Neural cell (in vitro differentiated cells): ENCODE results near the gene MRPL42. TPM values are rescaled to one million over a fixed set of nuclear protein-coding genes. Genes with fewer than 3 reads are reported as not detected.
"Not testable (repeated sequence)": the region's sequence is repeated elsewhere in the genome, so short reads cannot be mapped to it uniquely, and the experiment has no call there.

ENCODE experiments used
- H2AFZ ChIP-seq: fragments of 200-600, 300-800 bp; sonication (generic), shearing (Covaris generic); 2 replicates; pipeline ENCODE4 v1.6.0; 2014; ENCODE audit warnings: low read depth, mild to moderate bottlenecking, antibody characterized with exemption, low read length, moderate library complexity
- H3F3A ChIP-seq: fragments of 200-600 bp; shearing (Covaris generic); 2 replicates; pipeline ENCODE4 v1.6.1; 2016; ENCODE audit warnings: mild to moderate bottlenecking, moderate library complexity, mixed read lengths, antibody characterized with exemption, low read length; ENCODE audit not compliant: insufficient read depth, poor library complexity, severe bottlenecking
- H3K27ac ChIP-seq: fragments of 200-600, 300-800 bp; sonication (generic), shearing (Covaris generic); 2 replicates; pipeline ENCODE4 v1.5.1; 2014; ENCODE audit warnings: mild to moderate bottlenecking, low read length, moderate library complexity
- H3K27me3 ChIP-seq: fragments of 300-800, 200-600 bp; sonication (generic), shearing (Covaris generic); 2 replicates; pipeline ENCODE4 v1.6.0; 2014; ENCODE audit warnings: mild to moderate bottlenecking, low read depth, low read length, moderate library complexity; ENCODE audit not compliant: insufficient read depth
- H3K36me3 ChIP-seq: fragments of 300-800, 200-600 bp; sonication (generic), shearing (Covaris generic); 2 replicates; pipeline ENCODE4 v1.5.1; 2014; ENCODE audit warnings: mild to moderate bottlenecking, antibody characterized with exemption, low read length, moderate library complexity; ENCODE audit not compliant: insufficient read depth
- H3K4me2 ChIP-seq: fragments of 300-800, 200-600 bp; sonication (generic), shearing (Covaris generic); 2 replicates; pipeline ENCODE4 v1.6.0; 2014; ENCODE audit warnings: mild to moderate bottlenecking, low read length
- H3K4me3 ChIP-seq: fragments of 300-800, 200-600 bp; sonication (generic), shearing (Covaris generic); 2 replicates; pipeline ENCODE4 v1.5.1; 2014; ENCODE audit warnings: mild to moderate bottlenecking, low read length, moderate library complexity
- H3K79me2 ChIP-seq: fragments of 200-600 bp; shearing (Covaris generic); replicated peaks from 2 replicates; pipeline ENCODE4 v1.6.0; 2014; ENCODE audit warnings: mild to moderate bottlenecking, low read length, moderate library complexity; ENCODE audit not compliant: insufficient read depth
- H3K9ac ChIP-seq: fragments of 300-800, 200-600 bp; sonication (generic), shearing (Covaris generic); 2 replicates; pipeline ENCODE4 v1.6.1; 2016; ENCODE audit warnings: mild to moderate bottlenecking, low read length, mixed read lengths
- H3K9me2 ChIP-seq: fragments of 200-600 bp; shearing (Covaris generic); 2 replicates; pipeline ENCODE4 v1.6.1; 2016; ENCODE audit warnings: mild to moderate bottlenecking, low read length, mixed read lengths; ENCODE audit not compliant: insufficient read depth
- H3K9me3 ChIP-seq: fragments of 200-600, 300-800 bp; sonication (generic), shearing (Covaris generic); 2 replicates; pipeline ENCODE4 v1.6.1; 2016; ENCODE audit warnings: mild to moderate bottlenecking, mixed run types, low read length, moderate library complexity, mixed read lengths
- H4K20me1 ChIP-seq: fragments of 200-600 bp; shearing (Covaris generic); 2 replicates; pipeline ENCODE4 v1.6.1; 2016; ENCODE audit warnings: mild to moderate bottlenecking, mixed run types; ENCODE audit not compliant: insufficient read depth
- EP300 ChIP-seq: fragments of 450-650 bp; conservative IDR thresholded peaks from 2 replicates; pipeline ENCODE4 v1.6.1; 2014; ENCODE audit warnings: antibody characterized with exemption, mild to moderate bottlenecking, moderate library complexity; ENCODE audit not compliant: poor library complexity, severe bottlenecking
- EZH2 ChIP-seq: fragments of 200-600, 300-800 bp; shearing (Covaris generic), sonication (generic); IDR thresholded peaks from 2 replicates; pipeline ENCODE4 v1.6.1; 2014; ENCODE audit warnings: antibody characterized with exemption, low read length, borderline replicate concordance, mild to moderate bottlenecking; ENCODE audit not compliant: insufficient read depth, poor library complexity, severe bottlenecking
- MXI1 ChIP-seq: fragments of 450-650 bp; conservative IDR thresholded peaks from 2 replicates; pipeline ENCODE4 v1.6.1; 2014; ENCODE audit warnings: antibody characterized with exemption, mild to moderate bottlenecking; ENCODE audit not compliant: poor library complexity, severe bottlenecking
- POLR2AphosphoS5 ChIP-seq: IDR thresholded peaks from 2 replicates; pipeline ENCODE4 v1.6.1; 2012
- RAD21 ChIP-seq: fragments of 450-650 bp; conservative IDR thresholded peaks from 2 replicates; pipeline ENCODE4 v1.6.1; 2014; ENCODE audit warnings: antibody characterized with exemption, mild to moderate bottlenecking, moderate library complexity
- SMC3 ChIP-seq: fragments of 450-650 bp; conservative IDR thresholded peaks from 2 replicates; pipeline ENCODE4 v1.6.1; 2014; ENCODE audit warnings: antibody characterized with exemption, mild to moderate bottlenecking, moderate library complexity; ENCODE audit not compliant: poor library complexity
- TAF1 ChIP-seq: IDR thresholded peaks from 2 replicates; pipeline ENCODE4 v1.6.1; 2012; ENCODE audit warnings: low read depth
- polyA plus RNA-seq: library from polyadenylated mRNA; depleted of rRNA; stranded (reverse); fragments of >200 nt; gene quantifications from 2 replicates; pipeline ENCODE4 v1.2.3, GENCODE V29; 2014
- TF ChIP-seq, protein P1 (sequence below): fragments of 450-650 bp; IDR thresholded peaks from 2 replicates; pipeline ENCODE4 v1.5.1; 2014; ENCODE audit warnings: antibody characterized with exemption, mild to moderate bottlenecking, moderate library complexity; ENCODE audit not compliant: poor library complexity, severe bottlenecking

Gene MRPL42
- polyA plus RNA-seq, 1 donor from 2014 or later: 260 TPM

DNA sequence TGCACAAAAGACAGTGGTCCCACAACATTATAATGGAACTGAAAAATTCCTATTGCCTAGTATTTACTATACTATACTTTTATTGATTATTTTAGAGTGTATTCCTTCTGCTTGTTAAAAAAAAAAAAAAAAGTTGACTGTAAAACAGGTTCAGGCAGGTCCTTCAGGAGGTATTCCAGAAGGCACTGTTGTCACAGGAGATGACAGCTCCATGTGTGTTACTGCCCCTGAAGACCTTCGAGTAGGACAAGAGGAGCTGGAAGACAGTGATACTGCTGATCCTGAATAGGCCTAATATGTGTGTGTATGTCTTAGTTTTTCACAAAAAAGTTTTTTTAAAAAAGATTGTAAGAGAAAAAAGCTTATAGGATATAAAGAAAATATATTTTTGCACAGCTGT, 37.9 kb upstream of the MRPL42 start:
- Histone ChIP-seq H3K9me3 (no peaks in the 10 kb centered on the region), H3K36me3 (no peaks in the 10 kb centered on the region), H3K79me2 (peaks cover 83% of the 10 kb centered on the region), H3K27me3 (no peaks in the 10 kb centered on the region), H4K20me1 (no peaks in the 10 kb centered on the region), H3F3A (peaks cover 6% of the 10 kb centered on the region), H3K27ac (no peak overlapping the region), H2AFZ (no peak overlapping the region), H3K4me2 (no peak overlapping the region), H3K4me3 (no peak overlapping the region), H3K9me2 (no peaks in the 10 kb centered on the region), H3K9ac (no peak overlapping the region)
- TF ChIP-seq EP300 (no peak), TAF1 (no peak), MXI1 (no peak), SMC3 (no peak)

DNA sequence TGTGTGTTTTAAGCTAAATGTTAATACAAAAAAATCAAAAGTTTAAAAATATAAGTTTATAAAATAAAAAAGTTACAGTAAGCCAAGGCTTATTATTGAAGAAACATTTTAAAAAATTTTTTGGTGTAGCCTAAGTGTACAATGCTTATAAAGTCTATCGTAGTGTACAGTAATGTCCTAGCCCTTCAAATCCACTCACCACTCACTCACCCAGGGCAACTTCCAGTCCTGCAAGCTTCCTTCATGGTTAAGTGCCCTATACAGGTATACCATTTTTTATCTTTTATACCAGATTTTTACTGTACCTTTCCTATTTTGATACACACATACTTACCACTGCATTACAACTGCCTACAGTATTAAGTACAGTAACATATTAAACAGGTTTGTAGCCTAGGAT, 37.5 kb upstream of the MRPL42 start:
- Histone ChIP-seq H3F3A (peaks cover 6% of the 10 kb centered on the region), H3K9me2 (no peaks in the 10 kb centered on the region), H3K9ac (no peak overlapping the region), H3K9me3 (no peaks in the 10 kb centered on the region), H3K4me3 (no peak overlapping the region), H2AFZ (no peak overlapping the region), H4K20me1 (no peaks in the 10 kb centered on the region), H3K27me3 (no peaks in the 10 kb centered on the region), H3K36me3 (no peaks in the 10 kb centered on the region), H3K4me2 (no peak overlapping the region), H3K27ac (no peak overlapping the region), H3K79me2 (peaks cover 83% of the 10 kb centered on the region)
- no peak for TF ChIP-seq POLR2AphosphoS5
- TF ChIP-seq MXI1: no peak

DNA sequence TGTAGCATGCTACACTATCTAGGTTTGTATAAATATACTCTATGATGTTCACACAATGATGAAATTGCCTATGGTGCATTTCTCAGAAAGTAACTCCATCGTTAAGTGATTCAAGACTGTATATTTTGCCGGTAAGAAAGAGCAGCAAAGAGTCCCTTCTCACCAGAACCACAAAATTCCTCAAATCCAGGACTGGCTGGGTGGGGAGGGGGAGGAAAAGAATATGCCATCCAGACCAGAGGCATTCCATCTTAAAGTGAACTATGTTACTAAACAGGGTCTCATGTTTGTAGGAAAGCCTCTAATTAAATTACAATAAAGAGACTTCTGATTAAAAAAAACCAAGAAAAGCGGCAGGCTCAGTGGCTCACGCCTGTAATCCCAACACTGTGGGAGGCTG, 37.0 kb upstream of the MRPL42 start:
- no peak overlapping the region for H3K4me3 ChIP-seq
- no peaks in the 10 kb centered on the region for H3K9me3 ChIP-seq
- no peak overlapping the region for H3K4me2 ChIP-seq
- H3K36me3 ChIP-seq: no peaks in the 10 kb centered on the region
- peaks cover 82% of the 10 kb centered on the region for H3K79me2 ChIP-seq
- no peak overlapping the region for H3K27ac ChIP-seq
- no peaks in the 10 kb centered on the region for H4K20me1 ChIP-seq
- H3K27me3 ChIP-seq: no peaks in the 10 kb centered on the region
- H3K9me2 ChIP-seq: no peaks in the 10 kb centered on the region
- H3K9ac ChIP-seq: no peak overlapping the region
- TF ChIP-seq RAD21: no peak
- peaks cover 6% of the 10 kb centered on the region for H3F3A ChIP-seq
- no peak overlapping the region for H2AFZ ChIP-seq

DNA sequence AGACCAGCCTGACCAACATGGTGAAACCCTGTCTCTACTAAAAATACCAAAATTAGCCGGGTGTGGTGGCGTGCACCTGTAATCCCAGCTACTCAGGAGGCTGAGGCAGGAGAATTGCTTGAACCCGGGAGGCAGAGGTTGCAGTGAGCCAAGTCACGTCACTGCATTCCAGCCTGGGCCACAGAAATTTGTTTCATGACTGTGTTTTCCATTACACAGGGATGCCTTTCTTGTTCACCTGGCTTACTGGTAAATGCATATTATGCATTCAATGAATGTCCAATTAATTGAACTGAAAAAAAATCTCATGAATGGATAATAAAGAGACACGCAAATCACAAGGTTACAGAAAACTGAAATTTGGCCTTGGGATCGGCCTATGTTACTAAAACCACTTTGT, 35.3 kb upstream of the MRPL42 start:
- H4K20me1 ChIP-seq, H2AFZ ChIP-seq, H3K4me2 ChIP-seq: not testable (repeated sequence)

DNA sequence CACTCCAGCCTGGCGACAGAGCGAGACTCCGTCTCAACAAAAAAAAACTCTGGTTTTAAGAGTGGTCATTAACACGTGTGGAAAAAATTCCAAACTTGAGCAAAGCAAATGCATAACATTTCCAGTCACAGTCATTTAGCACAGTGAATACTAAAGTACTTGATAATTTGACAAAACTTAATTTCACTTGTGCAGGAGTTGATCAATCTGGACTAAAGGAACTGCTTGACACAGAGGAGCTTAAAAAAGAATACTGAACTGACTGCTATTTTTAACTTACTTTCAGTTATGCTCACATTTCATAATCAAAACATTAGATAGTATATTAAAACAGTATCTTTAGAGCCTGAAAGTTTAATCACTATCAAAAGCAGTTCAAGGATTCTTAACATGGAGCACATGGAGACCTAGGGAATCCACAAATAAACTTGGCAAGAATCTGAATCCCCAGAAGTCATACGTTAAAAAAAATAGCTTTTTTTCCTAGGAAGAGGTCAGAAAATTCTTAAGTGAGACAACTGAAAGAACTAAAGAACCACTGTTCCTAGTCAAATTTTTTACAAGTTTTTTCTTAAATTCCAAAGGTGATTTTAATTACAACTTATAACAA, 33.0 kb upstream of the MRPL42 start:
- Histone ChIP-seq H3K4me2 (no peak overlapping the region), H3K9ac (no peak overlapping the region), H3K27ac (no peak overlapping the region), H2AFZ (no peak overlapping the region), H3K4me3 (no peak overlapping the region), H3K9me3 (no peaks in the 10 kb centered on the region), H4K20me1 (peaks cover 4% of the 10 kb centered on the region), H3F3A (peaks cover 6% of the 10 kb centered on the region), H3K27me3 (no peaks in the 10 kb centered on the region), H3K36me3 (no peaks in the 10 kb centered on the region), H3K9me2 (no peaks in the 10 kb centered on the region), H3K79me2 (peaks cover 85% of the 10 kb centered on the region)
- no peak for TF ChIP-seq SMC3
- TF ChIP-seq EZH2: no peak
- TF ChIP-seq EP300: no peak
- TF ChIP-seq POLR2AphosphoS5: no peak
- TF ChIP-seq TAF1: no peak
- TF ChIP-seq, protein P1, sequence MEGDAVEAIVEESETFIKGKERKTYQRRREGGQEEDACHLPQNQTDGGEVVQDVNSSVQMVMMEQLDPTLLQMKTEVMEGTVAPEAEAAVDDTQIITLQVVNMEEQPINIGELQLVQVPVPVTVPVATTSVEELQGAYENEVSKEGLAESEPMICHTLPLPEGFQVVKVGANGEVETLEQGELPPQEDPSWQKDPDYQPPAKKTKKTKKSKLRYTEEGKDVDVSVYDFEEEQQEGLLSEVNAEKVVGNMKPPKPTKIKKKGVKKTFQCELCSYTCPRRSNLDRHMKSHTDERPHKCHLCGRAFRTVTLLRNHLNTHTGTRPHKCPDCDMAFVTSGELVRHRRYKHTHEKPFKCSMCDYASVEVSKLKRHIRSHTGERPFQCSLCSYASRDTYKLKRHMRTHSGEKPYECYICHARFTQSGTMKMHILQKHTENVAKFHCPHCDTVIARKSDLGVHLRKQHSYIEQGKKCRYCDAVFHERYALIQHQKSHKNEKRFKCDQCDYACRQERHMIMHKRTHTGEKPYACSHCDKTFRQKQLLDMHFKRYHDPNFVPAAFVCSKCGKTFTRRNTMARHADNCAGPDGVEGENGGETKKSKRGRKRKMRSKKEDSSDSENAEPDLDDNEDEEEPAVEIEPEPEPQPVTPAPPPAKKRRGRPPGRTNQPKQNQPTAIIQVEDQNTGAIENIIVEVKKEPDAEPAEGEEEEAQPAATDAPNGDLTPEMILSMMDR: no peak
- no peak for TF ChIP-seq RAD21
- no peak for TF ChIP-seq MXI1

More for the DNA sequence above, 35.3 kb upstream of the MRPL42 start:
- not testable (repeated sequence) for H3K9ac ChIP-seq, H3K9me2 ChIP-seq, H3K27me3 ChIP-seq, H3K27ac ChIP-seq, H3K9me3 ChIP-seq, H3F3A ChIP-seq, H3K36me3 ChIP-seq, H3K4me3 ChIP-seq
- H3K79me2 ChIP-seq: peaks cover 85% of the 10 kb centered on the region
